T-helper 2 cell (primary cell): ENCODE results near the gene ZHX3.

Experiments used
- DNase-seq, 5 experiments: peaks; one replicate each; pipeline versions ENCODE4 v3.0.0 to v3.0.0-alpha.2; 2012 to 2022

ZHX3 gene

DNA sequence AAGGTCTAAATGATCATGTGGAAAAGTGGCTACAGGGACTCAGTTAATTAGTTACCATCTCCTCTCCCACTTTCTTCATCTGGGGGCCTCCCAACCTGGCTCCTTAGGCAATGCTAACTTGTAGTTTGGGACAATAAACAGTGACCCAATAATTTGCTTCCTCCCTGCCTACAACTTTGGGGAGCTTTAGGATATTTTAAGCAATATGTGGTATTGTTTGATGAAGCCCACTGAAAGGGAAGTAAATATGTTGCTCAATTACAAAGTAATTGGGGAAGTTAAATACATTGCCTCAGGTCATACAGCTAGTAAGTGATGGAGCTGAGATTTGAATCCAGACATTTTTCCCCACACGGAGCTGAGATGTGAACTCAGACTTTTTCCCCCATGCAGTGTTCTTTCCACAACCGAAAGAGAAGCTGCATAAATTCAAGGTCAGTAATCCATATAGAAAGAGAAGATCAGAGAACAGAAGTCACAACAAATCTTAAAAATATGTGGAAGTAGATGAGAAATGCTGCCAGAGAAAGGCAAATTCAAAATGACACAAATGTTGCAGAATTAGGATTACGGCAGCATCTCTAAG is 26.6 kb downstream of the ZHX3 start:
- DNase-seq = no peak

DNA sequence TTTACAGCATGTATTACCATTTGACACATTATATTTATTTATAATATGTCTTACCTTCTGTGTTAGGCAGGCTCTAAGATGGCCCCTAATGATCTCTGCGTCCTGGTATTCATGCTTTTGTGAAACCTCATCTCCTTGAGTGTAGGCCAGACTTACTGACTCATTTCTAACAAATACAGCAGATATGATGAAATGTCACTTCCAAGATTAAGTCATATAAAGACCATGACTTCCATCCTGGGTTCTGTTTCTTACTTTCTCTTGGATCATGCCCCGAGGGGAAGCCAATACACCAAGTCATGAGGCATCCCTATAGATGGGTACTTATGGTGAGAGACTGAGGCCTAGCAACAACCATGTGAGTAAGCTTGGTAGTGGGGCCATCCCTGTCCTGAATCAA is 30.2 kb downstream of the ZHX3 start:
- no peak for DNase-seq

DNA sequence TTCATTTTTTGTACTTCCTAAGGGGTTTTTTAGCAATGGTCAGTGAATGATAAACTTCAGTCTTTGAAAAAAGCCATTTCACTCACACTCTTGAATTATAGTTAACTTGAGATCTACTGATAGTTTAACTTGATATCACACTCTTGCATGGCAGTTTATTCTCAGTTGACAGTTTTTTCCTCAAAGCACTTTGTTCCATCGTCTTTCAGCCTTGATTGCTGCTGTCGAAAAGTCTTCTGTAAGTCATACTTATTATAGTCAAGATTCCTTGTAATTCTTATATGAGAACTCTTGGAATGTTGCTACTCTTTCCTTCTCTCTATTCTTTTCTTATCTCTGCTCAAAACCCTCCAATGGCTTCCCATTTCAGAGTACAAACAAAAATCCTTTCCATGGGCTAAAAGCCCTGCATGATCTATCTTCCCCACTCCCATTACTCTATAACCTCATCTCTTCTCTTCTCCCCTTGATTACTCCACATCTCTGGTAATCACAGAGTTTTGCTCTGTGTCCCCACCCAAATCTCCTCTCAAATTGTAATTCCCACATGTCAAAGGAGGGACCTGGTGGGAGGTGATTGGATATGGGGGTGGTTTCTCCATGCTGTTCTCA is 31.2 kb downstream of the ZHX3 start:
- DNase-seq = no peak

DNA sequence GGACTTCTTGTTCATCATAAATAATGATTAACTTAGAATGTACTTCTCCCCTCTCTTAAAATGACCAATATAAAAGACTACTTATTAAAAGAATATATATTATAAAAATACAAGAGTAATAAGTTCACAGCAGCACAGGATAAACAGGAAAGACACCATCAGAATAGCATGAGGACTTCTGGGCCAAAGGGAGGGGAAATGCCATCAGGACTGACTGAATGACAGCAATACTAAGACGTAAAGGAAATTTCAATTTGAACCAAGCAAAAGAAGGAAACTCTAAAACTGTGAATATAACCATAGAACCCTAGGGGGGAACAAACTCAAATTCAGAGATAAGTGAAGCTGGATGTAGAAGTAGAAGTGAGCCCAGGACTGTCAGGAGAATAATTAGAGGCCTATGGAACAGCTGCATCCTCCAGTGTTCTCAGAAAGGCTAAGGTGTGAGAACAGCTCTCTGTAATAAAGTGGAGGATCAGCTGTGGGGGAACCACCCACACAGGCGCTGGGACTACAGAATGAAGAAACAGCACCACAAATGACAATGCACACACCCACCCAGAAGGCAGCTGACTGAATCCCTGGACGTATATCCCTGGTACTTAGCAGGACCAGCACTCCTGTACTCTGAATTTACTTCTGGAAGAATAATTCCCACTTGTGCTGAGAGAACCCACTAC is 37.8 kb downstream of the ZHX3 start:
- no peak for DNase-seq

DNA sequence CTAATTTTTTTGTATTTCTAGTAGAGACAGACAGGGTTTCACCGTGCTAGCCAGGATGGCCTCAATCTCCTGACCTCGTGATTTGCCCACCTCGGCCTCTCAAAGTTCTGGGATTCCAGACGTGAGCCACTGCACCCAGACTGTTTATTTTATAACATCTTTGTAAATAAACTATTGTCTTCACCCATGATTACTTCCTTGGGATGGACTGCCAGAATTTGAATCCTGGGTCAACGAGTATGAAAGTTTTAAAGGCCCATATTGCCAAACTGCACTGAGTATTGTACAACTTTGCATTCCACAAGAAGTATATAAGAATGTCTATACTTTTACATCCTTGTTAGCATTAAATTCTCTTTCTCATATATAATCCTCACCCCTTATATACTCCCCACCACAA is 38.6 kb downstream of the ZHX3 start:
- DNase-seq = no peak

DNA sequence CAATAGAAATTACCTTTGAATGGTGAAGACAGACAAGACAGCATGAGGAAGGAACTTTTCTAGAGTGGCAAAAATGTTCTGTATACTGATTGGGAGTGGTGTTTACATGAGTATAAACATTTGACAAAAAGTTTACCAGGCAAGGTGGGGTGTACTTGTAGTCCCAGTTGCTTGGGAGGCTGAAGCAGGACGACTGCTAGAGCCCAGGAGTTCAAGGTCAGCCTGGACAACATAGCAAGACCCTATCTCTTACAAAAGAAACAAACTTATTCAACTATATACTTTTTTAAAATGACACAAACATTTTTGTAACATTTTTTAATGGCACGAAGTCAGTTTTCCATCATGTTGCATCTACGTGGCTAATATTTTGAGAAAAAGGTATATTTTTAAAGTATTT is 40.5 kb downstream of the ZHX3 start:
- DNase-seq = no peak

DNA sequence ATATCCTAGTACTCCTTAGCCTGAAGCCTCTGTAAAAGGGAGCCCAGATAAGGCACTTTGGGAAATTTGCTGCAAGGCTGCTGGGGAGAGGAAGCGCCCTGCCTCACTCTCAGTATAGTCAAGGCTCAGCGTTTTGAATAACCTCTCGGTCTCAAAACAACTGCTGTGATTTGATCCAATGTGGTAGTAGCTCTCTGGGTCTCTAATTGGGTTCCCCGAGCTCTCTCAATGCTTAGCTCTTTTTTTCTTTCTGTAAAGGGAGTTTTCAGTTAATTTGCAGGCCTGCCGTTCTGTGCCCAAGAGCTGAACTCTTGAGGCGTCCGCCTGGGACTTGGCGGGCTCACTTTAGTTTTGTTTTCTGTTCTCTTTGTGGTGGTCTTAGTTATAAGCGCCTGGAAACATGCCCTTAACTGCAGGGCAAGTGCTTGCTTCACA is 41.2 kb downstream of the ZHX3 start:
- no peak for DNase-seq

DNA sequence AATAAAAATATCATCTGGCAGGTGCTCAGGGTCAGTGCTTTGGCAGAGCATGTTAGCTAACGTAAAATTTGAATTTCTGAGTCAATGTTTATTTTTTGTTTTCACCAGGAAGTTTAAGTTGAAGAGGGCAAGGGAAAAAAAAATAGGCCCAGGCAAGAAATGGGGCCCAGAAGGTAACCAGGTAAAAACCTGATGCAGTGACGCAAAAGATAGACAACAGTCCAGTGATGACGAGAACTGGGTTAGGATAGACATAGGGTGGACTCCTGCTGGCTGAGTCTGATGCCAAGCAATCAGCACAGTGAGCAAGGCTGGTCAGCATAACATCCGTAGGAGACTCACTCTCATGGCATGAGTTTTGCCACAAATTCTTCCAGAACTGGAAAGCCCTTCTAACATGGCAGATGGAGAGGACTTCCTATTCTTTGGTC is 42.2 kb downstream of the ZHX3 start:
- DNase-seq = no peak

DNA sequence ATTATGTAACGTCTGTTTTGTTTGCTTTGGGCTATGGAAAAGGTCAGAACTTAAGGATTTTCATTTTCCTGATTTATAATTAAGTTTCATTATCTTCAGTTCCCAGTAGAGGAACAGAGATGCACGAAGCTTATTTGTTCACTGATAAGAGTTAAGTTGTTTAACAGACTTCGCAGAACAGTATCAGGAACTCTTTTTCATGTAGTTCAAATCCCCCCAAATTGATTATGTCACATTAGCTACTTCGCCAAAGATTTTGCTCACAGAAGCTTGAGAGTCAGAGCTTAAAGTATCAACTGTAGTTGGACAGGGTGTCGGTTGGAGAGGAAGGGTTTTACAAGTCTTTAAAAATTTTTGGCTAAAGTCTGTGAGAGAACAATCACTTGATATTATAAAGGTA is 43.4 kb downstream of the ZHX3 start:
- DNase-seq = no peak

DNA sequence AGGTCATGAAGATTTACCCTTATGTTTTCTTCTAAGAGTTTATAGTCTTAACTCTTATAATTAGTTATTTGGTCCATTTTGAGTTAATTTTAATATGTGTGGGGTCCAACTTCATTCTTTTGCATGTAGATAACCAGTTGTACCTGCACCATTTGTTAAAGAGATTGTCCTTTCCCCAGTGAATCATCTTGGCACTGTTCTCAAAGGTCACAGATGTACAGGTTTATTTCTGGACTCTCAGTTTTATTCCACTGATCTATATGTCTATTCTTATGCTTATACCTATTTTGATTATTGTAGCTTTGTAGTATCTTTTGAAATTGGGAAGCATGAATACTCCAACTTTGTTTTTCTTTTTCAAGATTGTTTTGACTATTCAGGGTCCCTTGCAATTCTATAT is 44.1 kb downstream of the ZHX3 start:
- DNase-seq = no peak

DNA sequence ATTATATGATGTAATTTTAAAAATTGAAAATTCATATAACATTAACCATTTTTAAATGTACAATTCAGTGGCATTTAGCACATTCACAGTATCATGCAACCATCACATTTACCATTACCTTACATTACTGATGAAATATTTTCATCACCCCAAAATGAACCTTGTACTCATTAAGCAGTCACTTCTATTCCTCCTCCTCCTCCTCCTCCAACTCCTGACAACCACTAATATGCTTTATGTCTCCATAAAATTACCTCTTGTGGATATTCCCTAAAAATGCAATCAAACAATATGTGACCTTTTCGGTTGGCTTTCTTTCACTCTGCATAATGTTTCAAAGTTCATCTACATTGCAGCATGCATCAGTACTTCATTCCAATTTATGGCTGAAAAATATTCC is 45.2 kb downstream of the ZHX3 start:
- DNase-seq = no peak

DNA sequence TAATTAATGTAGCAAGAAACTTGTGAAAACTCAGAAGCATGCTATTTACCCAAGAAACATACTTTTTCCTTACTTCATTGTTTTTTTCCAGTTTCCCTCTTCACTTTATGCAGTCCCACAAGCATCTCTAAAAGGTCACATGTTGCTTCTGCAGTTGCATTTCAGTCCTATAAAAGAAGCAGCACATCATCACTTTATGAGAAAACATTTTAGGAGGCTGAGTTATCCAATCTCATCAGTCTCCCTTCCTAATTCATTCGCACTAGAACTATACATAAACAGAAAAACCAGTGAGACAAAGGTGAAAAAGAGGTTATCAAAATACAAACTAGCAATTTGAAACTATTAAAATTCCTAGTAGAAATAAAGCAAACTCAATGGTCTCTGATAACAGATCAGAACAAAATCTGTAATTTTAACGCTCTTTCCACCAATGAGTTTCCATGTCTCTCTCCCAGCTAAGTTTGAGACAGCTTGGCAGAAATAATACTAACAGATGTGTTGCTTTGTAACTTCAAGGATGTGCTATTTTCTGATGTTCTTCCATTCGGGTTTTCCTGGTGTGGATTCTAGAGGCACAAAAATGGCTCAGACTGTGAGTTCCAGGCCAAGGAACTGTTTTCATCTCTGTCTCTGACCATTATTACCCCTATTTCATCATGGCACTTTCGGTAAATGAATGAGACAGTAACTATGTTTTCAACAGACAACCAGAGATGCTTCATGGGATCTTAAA is 48.4 kb downstream of the ZHX3 start:
- no peak for DNase-seq

DNA sequence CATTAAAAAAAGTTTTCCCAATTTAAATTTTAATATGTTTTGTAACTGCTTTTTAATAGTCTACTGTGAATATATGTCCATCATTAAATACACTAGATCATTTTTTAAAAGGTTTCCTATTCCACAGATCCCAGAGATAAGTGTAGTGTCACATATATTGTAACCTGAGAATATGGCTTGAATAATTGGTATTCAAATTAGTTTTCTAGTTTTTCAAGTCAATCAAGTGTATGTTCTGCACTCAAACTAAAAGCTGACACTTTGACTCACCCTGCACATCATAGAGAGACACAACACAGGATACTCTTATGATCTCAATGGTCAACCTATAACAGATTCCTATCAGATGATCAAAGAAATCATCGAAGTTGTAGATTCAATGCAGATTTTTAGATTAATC is 49.1 kb downstream of the ZHX3 start:
- no peak for DNase-seq

DNA sequence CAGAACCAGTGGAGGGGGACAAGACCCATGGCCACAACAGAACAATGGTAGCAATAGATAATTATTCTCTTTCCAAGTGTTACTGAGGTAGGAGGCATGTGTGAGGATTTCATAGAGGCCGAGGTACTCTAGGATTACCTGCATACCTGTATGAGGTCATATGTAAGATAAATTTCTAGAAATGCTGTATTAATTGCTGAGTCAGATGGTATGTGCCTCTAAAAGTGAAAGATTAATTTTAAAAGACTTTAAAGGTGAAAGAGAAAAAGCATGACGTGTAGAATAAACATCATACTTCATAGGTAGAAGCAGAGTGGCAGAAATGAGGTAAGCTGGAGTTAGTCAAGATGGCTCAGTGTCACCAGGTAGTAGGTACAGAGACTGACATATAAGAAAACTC is 51.6 kb downstream of the ZHX3 start:
- DNase-seq = no peak

DNA sequence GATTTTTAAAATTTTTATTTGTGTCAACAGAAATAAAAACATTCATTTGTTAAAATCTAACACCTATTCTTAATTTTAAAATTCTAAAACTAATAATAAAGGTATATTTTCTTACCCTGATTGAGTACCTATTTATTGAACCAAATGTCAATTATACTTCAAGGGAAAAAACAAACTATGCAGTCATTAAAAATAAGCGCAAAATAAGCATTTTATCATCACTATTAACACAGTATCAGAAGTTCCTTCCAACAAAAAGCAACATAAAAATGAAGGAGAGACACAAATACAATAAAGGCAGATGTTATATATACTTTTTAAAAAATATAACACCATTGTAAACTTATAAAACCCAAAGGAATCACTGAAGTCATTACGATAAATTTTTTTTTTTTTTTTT is 52.7 kb downstream of the ZHX3 start:
- no peak for DNase-seq

DNA sequence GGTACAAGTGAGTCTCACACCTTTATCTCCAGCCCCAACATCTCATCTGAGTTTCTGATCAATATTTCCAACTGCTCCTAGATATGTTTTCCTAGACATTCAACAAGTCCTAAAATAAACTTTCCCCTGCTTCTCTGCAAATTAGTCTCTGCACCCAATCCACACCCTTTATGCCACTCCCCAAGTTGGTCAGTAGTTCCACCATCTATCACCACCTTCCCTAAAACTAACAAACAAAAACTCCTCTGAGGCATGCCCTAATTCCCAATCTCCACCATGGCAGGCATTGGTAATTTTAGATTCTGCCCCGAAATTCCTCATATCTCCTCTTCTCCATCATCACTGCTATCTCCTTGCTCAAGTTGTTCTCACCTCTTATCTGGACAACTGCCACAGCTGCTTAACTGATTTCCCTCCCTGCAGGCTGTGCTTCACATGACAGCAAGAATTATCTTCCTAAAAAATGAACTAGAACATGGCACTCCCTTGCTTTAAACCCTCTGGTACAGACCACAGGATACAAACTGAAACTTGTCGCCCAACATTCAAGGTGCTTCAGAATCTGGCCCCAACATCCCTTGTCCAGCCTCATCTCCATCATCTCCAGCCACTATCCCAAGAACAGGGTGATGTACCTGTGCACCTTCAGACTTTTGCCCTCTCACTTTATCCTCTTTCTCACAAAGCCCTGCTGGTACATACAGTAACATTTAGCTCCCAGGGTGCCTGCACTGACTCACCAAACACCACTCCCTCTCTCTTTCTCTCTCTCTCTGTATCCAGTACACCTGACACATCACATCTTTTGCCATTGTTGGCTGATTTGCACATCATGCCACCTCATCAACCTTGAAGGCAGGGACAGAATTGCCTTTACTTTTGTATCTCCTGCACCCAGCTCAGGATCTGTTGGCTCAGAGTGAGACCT is 55.5 kb downstream of the ZHX3 start:
- no peak for DNase-seq

DNA sequence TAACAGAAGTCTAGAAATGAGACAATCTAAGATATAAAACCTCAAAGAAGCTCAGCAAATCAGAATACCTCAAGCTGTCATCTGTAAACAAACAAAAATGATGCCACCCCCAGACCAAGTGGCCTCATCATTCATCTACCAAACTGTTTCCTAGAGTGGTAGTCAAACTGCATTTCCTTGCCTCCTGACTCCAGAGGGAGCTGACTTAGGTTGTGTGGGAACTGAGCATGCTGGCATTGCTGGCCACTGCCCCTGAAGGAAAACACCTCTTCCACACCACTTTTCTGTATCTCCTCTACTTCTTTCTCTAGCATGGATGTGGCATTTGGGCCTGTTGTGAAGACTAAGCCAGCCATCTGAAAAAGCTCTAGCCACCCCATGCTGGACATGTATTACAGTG is 56.3 kb downstream of the ZHX3 start:
- no peak for DNase-seq

DNA sequence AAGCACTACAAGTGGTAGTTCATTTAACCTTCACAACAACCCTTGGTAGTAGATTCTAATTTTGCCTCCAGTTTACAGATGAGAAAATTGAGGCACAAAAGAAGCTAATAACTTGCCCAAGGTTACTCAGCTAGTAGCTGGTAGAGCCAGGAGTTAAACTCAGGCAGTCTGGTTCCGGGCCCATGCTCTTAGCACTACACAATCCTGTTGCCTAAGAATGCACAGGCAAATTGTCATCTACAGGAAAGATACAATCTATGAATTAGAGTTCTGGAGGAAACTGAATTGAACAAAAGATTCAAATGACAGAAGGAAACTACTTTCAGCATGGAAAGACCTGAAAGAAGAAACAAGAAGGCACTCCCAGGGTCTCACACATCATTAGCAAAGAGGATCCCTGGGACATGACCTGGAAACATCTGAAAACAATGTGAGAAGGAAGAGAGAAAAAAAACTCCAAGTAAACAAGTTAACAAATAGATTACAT is 56.8 kb downstream of the ZHX3 start:
- DNase-seq = no peak

DNA sequence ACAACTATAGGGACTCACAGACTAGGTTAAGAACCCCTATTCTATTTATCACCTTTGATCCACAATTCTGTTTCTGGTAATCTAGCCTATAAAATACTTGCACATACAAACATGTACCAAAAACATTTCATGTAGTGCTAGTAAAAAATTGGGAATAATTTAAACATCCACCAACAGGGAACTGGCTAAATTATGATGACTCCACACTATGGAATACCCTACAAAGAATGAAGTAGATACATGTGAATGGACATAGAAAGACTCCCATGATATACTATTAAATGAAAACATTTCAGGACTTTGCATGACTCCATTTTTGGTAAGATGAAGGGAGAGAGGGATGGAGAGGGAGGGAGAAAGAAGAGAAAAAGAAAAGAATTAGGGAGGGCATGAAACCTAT is 58.2 kb downstream of the ZHX3 start:
- no peak for DNase-seq

DNA sequence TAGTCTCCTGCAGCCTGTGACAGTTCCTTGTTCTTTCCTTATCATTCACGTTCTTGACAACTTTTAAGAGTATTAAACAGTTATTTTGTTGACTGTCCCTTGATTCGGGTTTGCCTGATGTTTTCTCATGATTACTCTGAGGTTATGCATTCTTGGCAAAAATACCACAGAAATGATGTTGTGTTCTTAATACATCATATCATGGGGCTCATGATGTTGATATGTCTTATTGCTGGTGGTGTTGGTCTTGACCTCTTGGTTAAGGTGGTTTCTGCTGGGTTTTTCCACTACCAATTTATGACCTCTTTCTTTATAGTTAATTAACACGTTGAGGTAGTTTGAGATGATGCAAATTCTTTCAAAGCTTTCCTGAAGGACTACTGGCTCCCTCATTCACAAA is 59.1 kb downstream of the ZHX3 start:
- DNase-seq = no peak

DNA sequence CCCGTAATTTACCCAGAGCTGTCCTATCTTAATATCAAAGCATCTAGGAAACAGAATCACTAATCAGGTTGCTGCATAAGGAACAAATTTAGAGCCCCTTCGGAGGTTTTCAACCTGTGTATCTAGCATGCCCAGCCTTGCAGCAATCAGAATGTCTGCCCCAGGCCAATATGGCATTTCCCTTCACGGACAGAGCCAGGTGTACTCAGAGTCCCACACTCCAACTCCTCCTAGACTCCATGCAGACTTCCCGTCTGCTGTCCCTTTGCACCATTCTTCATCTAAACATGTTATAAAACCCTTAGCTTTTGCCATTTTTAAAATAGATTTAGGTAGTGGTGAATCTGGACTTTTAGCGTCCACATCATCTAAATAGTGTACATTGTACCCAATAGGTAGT is 61.0 kb downstream of the ZHX3 start:
- DNase-seq = no peak

DNA sequence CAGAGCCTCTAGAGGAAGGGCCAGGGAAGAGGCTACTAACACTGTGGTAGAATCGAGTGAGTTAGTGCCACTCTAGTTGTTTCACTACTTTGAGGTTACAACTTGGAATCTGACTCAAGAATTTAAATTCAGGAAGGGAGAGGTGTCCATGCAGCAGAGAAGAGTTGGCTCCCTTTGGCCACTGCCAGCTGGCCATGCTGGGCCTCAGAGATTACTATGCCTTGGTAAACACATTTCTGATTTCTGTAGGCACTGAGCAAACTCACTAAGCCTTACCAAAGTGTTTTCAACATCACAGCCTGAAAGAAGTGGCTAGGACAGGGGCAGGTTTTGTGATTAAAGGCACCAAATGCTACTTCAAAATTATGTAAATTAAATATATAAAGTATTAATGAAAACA is 61.9 kb downstream of the ZHX3 start:
- no peak for DNase-seq
